ENCODE results near the gene CFAP210. TPM values are rescaled to one million over a fixed set of nuclear protein-coding genes. Genes with fewer than 3 reads are reported as not detected.
A peak's percentile ranks its signal among the peaks of the same experiment; 100 is the strongest.

The CFAP210 gene, protein sequence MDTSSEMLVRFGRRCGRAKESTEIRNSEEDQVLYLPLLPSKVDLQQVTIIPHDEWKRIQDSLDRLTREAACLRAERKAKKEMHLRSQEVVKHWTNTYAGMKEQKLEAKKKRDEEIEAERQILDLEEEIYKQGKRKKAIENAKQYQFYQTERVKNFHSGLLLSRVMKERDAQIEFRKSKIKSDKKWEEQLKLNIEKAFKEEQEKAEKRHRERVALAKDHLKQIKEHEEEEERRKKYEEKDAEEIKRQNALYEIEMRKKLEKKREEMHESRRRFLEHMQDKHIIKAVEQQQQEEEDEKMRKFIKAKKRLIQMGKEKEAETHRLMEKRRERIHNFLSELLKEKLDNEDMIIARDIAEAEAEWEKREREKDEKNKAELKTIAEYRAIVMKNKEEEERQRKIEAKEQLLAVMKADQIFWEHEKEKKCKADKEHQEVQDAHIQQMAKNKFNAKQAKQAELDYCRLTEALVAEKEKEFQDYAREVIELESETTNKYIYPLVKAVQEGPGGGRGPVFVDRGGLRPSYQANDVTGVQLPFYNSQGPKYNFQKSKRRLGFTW
- not detected in 2 replicates for total RNA-seq (2014; rRNA removed; shearing (Covaris generic))
- polyA plus RNA-seq (2015; cell fraction: cytosol; rRNA removed): 0.05 TPM in 1 of 2 replicates, not detected in the other
- polyA plus RNA-seq (2015; cell fraction: nucleus; rRNA removed): not detected in 2 replicates

DNA sequence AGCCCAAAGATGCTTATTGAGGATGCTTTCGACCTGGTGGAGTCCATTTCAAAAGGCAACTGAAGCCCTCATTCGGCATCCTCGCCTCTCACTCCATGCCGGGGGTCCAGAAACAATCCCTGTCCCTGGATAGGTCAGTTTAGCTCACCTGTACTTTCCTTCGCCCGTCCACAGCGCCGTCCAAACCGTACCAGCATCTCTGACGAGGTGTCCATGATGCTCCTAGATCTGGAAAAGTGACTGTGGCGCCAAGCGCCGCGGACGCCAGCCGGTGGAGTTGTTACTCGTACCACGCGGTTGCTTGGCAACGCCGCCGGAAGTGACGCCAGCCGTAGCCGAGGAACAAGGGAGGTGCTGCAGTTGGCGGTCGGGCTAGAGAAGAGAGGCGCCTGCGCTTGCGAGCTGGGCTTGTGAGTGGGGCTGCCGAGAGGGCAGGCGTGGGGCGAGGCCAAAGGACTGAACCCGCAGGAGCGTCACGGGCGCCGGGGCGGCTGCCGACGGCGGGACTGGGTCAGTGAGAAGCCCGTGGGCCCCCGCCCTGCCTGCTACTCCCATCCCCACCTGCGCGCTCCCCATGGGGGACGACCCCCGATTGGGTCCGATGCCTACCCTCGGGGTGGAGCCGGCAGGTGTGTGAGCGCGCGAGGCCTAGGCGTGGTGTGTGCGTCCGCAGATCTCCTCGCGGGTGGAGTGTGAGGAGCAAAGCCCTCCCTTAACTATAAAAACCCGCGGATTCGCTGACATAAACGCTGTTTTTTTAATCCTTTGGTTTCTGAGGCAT, at the start of gene CFAP210, which contains the start of gene PHOSPHO2:
TSS of gene CFAP210 (minus strand) at position 293 of the 781 bp plus-strand sequence. CDS start at position 215, 78 bp downstream.
TSS of gene PHOSPHO2 (plus strand) at position 357 of the 781 bp plus-strand sequence. CDS start 6,503 bp downstream, outside the sequence.
- in situ Hi-C loops (cut with HindIII; ENCODE audit: low pct_unique_long_range_greater_than_20kb, low sequenced_read_pairs): no loop called here
- DNase-seq (ENCODE audit: low read depth, low spot score): peak; percentile 95

DNA sequence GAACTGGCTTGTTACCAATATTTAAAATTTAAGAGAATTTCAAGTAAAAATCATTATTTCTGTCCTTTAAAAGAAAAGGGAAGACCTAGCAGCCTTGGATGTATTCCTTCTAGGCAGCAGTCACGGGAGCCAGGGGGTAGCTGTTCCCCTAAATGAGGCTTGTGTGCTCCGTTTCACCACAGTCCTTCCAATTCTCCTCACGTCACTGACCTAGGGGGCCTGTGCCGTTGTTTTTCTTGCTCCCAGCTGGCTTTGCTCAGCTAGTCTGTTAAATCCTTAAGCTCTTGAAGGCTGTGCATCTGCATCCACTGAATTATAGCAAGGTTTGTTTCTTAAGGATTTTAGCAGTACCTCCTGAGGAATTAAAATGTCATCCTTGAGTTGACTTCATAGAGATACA, 49.3 kb upstream of the CFAP210 start:
- in situ Hi-C loops (cut with HindIII; ENCODE audit: low pct_unique_long_range_greater_than_20kb, low sequenced_read_pairs): no loop called here
- no peak for DNase-seq (ENCODE audit: low read depth, low spot score)

DNA sequence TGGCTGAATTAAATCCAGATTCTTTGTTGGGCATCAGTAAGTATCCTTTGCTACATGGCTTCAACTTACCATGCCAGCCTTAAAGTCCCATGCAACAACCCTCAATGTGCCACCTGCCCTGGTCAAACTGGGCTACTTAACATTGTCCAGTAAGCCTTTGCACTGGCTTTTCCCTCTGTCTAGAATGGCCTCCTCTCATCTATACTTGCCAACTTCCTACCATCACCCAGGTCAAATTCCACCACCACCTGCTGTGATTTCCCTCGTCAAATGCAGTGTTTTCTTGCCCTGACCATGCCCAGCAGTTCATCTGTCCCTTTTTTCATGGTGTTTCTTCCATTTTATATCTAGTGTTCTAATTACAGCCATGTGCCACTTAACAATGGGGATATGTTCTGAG, 45.1 kb upstream of the CFAP210 start:
- in situ Hi-C loops (cut with HindIII; ENCODE audit: low pct_unique_long_range_greater_than_20kb, low sequenced_read_pairs): no loop called here
- DNase-seq (ENCODE audit: low read depth, low spot score): no peak

DNA sequence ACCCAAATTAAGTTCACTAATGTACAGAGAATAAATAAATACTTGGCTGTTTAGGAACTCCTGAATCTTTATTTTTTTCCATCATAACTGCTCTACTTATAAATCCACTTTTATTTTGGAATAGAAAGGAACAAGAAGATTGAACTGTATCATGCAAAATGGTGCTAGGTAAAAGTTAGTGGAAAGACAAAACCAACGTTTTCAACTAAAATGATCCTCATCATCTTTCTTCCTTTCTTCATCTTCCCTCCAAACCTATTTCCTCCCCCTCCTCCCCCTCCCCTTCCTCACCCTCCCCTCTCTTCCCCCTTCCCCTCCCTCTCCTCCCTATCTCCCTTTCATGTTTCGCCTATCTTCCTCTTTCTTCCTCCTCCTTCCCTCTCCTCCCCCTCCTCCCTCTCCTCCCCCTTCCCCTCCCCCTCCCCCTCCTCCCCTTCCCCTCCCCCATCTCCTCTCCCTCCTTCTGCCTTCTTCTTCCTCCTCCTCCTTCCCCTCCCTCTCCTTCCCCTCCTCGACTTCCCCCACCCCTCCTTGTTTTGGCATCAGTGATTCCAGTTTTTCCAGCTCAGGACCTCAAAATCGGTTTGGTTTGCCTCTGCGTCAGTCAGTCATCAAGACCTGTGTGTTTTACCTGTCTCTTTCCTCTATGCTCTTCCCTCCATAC, 44.5 kb upstream of the CFAP210 start:
- in situ Hi-C loops (cut with HindIII; ENCODE audit: low pct_unique_long_range_greater_than_20kb, low sequenced_read_pairs): no loop called here
- no peak for DNase-seq (ENCODE audit: low read depth, low spot score)

DNA sequence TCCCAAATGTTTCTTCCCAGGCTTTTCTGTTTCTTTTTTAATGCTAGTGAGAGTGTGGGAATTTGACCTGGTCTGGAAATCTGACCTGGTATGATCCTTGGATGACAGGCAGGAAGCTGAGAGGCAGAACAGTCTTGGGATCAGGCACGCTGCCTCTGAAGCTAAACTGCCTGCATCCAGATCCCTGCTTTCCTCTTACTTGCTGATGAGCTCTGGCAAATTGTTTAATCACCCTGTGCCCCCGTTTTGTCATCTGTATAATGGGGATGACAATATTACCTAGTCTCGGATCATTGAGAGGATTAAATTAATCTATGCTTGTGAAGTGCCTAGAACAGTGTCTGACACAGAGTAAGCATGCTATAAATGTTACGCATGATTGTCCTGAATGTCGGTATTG, 42.7 kb upstream of the CFAP210 start:
- no peak for DNase-seq (ENCODE audit: low read depth, low spot score)
- in situ Hi-C loops (cut with HindIII; ENCODE audit: low pct_unique_long_range_greater_than_20kb, low sequenced_read_pairs): no loop called here

DNA sequence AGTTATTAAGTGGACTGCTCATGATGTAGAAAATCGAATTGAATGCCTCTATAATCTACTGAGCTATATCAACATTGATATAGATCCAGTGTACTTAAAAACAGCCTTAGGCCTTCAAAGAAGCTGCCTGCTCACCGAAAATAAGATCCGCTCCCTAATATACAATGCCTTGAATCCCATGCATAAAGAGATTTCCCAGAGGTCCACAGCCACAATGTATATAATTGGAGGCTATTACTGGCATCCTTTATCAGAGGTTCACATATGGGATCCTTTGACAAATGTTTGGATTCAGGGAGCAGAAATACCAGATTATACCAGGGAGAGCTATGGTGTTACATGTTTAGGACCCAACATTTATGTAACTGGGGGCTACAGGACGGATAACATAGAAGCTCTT, 41.4 kb upstream of the CFAP210 start:
- in situ Hi-C loops (cut with HindIII; ENCODE audit: low pct_unique_long_range_greater_than_20kb, low sequenced_read_pairs): no loop called here

DNA sequence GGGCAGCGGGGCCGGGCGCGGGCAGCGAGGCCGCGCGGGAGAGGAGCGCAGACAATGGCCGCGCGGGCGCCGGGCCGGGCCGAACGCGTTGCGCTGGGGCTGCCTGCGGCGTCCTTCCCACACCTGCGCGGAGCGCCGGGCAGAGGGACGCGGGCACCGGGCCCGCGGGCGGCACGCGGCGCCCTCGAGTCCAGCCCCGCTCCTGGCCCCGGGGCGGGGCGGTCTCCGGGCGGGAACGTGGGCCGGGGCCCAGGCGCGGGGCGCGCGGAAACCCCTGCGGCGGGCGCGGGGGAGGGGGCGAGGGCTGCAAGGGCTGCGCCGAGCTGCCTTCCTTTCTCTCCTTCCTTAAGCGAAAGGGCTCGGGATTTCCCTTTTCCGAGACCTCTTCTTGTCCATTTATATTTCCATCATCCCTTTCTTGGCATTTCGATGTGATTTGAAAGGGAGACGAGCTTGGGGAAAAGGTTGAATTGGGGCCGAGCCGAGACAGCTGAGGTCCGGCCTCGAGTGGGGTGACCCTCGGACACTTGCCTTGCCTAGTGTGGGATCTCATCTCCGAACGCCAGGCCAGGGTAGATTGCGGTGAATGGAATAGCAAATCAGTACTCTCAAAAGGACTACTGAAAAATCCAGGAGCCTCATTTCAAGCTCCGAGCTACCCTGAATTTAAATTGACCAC, 40.1 kb upstream of the CFAP210 start:
- DNase-seq (ENCODE audit: low read depth, low spot score): no peak
- in situ Hi-C loops (cut with HindIII; ENCODE audit: low pct_unique_long_range_greater_than_20kb, low sequenced_read_pairs): no loop called here

More for the DNA sequence above, 41.4 kb upstream of the CFAP210 start:
- no peak for DNase-seq (ENCODE audit: low read depth, low spot score)

DNA sequence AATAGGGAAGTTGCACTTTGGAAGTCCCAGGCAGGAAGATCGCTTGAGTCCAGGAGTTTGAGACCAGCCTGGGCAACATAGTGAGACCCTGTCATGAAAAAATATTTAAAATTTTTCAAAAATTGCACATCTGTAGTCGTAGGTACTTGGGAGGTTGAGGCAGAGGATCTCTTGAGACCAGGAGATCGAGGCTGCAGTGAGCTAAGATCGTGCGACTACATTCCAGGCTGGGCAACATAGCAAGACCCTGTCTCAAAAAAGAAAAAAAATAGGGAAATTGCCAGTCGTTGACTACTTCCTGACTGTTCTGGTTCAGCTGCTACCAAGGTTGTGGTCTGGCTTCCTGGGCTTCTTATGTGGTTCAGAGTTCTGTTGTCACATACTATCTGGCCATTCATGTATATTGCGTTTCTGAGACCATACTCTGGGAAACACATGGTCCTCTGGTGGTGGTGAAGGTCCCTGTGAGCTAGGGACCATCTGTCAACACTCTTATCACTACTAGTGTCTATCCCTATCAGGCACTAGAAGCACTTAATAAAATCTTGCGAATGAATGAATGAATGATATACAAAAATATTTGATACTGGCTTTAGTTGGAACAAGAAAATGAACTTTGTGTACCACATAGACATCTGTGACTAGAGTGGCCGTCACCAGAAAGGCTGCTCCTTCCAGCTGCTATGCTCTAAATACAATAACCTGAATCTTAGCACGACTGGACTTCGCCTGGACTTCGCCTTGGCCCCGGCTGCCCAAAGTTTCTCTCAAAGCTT, 38.6 kb upstream of the CFAP210 start:
- DNase-seq (ENCODE audit: low read depth, low spot score): no peak
- in situ Hi-C loops (cut with HindIII; ENCODE audit: low pct_unique_long_range_greater_than_20kb, low sequenced_read_pairs): no loop called here

DNA sequence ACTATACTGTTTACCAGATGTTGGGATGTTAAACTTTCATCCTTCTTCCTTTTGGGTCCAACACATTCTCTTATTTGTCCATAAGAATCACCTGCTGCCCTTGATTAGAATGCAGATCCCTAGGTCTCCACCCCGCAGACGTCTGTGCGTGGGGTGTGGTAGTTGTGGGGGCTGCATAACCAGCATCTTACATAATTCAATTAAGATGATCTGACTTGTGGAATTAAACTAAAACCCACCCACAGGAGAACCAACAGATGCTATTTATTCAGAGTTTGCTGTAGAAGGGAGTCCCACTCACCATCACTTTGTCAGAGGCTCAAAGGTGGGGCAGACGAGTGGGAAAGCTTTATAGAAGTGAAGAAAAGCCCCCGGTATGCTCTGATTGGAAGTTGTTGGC, 37.9 kb upstream of the CFAP210 start:
- DNase-seq (ENCODE audit: low read depth, low spot score): no peak
- in situ Hi-C loops (cut with HindIII; ENCODE audit: low pct_unique_long_range_greater_than_20kb, low sequenced_read_pairs): no loop called here

DNA sequence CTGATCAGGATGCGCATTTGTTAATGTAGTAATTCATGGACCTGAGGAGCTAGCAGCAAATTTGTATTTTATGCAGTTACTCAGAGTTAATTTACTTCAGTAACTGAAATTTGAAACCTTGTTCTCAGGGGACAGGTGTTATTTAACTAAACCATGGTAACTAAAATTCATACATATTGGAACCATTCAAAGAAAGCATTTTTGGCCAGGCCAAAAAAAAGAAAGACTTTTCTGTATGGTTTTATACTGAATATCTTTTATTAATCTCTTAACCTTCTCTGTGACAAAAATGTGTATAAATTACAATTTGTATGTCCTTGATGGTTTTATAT, 35.0 kb upstream of the CFAP210 start:
- DNase-seq (ENCODE audit: low read depth, low spot score): no peak
- in situ Hi-C loops (cut with HindIII; ENCODE audit: low pct_unique_long_range_greater_than_20kb, low sequenced_read_pairs): no loop called here

DNA sequence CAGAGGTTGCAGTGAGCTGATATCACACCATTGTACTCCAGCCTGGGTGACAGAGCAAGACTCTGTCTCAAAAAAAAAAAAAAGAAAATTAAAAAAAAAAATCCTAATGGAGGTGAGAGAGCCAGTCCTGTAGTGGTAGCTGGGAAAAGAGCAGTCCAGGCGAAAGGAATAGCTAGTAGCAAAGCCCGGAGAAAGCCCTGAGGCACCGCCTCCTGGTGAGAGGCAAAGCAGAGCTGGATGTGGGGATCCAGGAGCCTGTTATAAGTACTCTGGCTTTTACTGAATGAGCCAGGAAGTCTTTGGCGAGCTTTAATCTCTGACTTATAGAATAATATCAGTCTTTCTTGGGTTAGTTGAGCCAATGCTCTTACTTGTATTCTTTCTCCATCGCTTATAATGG, 32.9 kb upstream of the CFAP210 start:
- no peak for DNase-seq (ENCODE audit: low read depth, low spot score)
- in situ Hi-C loops (cut with HindIII; ENCODE audit: low pct_unique_long_range_greater_than_20kb, low sequenced_read_pairs): no loop called here

DNA sequence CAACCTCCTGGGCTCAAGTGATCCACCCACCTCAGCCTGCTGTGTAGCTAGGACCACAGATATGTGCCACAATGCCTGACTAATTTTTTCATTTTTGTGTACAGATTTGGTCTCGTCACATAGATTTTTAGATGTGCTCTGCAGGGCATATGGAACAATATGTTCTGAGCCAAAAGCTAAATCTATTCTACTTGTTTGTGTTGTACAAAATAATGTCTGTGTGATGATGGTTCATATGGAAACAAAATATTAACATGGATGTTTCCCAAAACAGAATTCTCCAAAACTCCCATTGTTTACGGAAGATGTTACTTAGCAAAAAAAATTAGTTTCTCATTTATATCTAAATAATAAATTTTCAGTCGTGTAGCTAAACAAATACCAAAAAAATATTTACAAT, 26.8 kb upstream of the CFAP210 start:
- DNase-seq (ENCODE audit: low read depth, low spot score): no peak
- in situ Hi-C loops (cut with HindIII; ENCODE audit: low pct_unique_long_range_greater_than_20kb, low sequenced_read_pairs): no loop called here

DNA sequence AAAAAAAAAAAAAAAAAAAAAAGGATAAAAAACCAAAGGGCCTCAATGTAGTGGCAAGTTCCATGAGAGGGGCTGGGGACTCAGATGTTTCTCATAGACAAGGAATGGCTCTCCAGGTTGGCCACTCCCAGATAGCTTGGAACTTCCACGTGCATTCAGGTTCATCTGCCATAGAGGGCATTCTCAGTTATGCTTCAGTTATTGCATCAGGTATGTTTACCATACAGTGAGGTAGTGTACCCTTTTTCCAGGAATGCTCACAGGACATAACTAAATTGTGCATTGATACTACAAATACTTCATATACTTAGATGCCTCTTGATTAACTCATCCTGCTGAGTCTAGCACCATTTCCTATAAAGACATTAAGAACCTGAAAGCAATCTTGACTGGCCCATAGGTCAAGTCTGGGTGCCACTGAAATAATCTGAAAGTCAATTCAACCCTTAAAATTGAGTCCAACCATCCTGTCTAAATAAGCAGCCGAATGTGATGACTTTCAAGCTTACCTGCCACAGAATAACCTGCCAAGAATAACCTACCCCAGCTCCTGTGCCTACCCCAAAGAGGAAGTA, 24.8 kb upstream of the CFAP210 start:
- in situ Hi-C loops (cut with HindIII; ENCODE audit: low pct_unique_long_range_greater_than_20kb, low sequenced_read_pairs): no loop called here
- DNase-seq (ENCODE audit: low read depth, low spot score): no peak

DNA sequence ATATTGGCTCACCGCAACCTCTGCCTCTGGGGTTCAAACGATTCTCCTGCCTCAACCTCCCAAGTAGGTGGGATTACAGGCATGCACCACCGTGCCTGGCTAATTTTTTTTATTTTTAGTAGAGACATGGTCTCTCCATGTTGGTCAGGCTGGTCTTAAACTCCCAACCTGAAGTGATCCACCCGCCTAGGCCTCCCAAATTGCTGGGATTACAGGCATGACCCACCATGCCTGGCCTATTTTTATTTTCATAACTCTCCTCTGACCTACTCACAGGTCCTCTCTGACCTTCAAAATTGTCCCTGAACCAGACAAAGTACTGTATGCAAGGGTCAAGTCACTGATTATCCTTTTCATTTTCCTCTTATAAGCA, 23.5 kb upstream of the CFAP210 start:
- in situ Hi-C loops (cut with HindIII; ENCODE audit: low pct_unique_long_range_greater_than_20kb, low sequenced_read_pairs): no loop called here
- DNase-seq (ENCODE audit: low read depth, low spot score): no peak

DNA sequence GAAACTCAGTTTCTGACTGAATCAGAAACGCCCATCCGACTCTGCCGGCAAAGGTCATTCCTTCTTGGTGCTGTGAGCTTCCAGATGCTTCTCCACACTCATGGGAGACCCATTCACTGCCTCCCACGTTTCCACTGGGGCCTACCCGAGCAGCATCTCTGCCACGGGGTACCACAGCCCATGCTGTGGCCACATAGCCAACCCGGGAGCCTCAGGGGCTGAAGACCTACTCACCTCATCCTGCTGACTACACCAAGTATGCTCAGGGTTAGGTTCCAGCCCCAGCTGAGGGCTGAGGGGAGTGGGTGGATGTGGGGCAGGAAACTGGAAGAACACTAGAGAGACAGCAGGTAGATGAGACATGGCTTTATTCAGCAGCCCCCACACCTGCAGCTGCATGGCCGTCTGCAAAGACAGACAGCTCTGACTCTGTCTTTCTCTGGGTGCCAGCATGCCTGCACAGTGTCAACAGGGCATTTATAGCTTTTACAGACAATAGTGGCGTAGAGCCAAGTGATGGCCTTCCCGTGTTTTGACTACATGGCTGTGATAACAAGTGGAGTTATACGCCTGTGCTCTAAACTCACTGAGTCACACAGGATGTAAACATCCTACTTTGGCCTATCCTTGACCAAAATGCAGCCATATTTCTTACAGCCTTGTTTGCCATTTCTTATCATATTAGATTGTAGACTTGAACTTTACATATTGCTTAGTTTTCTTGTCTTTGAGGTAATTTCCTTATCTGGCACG, 22.9 kb upstream of the CFAP210 start:
- in situ Hi-C loops (cut with HindIII; ENCODE audit: low pct_unique_long_range_greater_than_20kb, low sequenced_read_pairs): no loop called here
- DNase-seq (ENCODE audit: low read depth, low spot score): no peak
